ENCODE results near the gene FGD4.

DNA sequence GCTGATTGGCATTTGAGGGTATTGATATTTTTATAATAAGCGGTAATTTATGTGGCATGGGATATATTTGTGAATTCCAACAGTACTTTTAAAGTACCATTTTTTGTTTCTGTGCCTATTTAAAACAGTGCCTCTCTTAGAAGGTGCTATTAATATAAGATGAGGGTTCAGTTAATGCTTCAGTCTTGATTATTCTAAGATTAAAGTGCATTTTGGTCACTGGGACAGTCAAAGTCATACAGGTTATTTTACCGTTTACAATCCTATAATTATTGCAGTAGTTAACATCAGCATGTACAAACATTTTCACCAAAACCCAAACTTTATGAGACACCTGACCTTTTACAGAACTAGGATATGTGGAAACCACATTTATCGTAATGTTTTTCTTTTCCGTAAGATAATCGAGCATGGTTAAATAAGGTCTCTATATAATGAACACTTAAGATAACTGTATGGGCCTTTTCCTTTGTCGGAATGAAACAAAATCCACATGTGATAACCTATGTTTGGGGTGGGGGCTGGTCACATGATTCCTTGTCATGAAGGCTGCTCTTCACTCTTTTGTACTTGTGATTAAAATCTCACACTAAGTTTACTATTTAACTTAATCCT lies 242.0 kb downstream of the FGD4 start:
- TF ChIP-seq, protein P1, sequence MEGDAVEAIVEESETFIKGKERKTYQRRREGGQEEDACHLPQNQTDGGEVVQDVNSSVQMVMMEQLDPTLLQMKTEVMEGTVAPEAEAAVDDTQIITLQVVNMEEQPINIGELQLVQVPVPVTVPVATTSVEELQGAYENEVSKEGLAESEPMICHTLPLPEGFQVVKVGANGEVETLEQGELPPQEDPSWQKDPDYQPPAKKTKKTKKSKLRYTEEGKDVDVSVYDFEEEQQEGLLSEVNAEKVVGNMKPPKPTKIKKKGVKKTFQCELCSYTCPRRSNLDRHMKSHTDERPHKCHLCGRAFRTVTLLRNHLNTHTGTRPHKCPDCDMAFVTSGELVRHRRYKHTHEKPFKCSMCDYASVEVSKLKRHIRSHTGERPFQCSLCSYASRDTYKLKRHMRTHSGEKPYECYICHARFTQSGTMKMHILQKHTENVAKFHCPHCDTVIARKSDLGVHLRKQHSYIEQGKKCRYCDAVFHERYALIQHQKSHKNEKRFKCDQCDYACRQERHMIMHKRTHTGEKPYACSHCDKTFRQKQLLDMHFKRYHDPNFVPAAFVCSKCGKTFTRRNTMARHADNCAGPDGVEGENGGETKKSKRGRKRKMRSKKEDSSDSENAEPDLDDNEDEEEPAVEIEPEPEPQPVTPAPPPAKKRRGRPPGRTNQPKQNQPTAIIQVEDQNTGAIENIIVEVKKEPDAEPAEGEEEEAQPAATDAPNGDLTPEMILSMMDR (conservative IDR thresholded peaks at IDR 0.05; ENCODE audit: low read depth, low read length) = no peak
- TF ChIP-seq, protein P2, sequence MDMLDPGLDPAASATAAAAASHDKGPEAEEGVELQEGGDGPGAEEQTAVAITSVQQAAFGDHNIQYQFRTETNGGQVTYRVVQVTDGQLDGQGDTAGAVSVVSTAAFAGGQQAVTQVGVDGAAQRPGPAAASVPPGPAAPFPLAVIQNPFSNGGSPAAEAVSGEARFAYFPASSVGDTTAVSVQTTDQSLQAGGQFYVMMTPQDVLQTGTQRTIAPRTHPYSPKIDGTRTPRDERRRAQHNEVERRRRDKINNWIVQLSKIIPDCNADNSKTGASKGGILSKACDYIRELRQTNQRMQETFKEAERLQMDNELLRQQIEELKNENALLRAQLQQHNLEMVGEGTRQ (IDR thresholded peaks at IDR 0.05; ENCODE audit: low read depth, low read length) = no peak
- TF ChIP-seq POLR2A (IDR thresholded peaks at IDR 0.05; ENCODE audit: low read depth, low read length) (no peak), RFX5 (IDR thresholded peaks at IDR 0.05; ENCODE audit: low read depth, low read length) (no peak), SMC3 (IDR thresholded peaks at IDR 0.05; ENCODE audit: low read depth, low read length) (no peak), BHLHE40 (IDR thresholded peaks at IDR 0.05; ENCODE audit: low read depth, low read length) (no peak), FOS (IDR thresholded peaks at IDR 0.05; ENCODE audit: low read depth, low read length) (no peak), MXI1 (IDR thresholded peaks at IDR 0.05; ENCODE audit: borderline replicate concordance, low read depth, low read length) (no peak), MAZ (IDR thresholded peaks at IDR 0.05; ENCODE audit: borderline replicate concordance, low read depth, low read length) (no peak), MAFK (IDR thresholded peaks at IDR 0.05; ENCODE audit: low read depth, low read length) (no peak)
- TF ChIP-seq, protein P3, sequence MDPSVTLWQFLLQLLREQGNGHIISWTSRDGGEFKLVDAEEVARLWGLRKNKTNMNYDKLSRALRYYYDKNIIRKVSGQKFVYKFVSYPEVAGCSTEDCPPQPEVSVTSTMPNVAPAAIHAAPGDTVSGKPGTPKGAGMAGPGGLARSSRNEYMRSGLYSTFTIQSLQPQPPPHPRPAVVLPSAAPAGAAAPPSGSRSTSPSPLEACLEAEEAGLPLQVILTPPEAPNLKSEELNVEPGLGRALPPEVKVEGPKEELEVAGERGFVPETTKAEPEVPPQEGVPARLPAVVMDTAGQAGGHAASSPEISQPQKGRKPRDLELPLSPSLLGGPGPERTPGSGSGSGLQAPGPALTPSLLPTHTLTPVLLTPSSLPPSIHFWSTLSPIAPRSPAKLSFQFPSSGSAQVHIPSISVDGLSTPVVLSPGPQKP (IDR thresholded peaks at IDR 0.05; ENCODE audit: borderline replicate concordance, low read depth, low read length) = no peak

Measured in IMR-90 (cell line).